ENCODE results near the gene EEFSEC. TPM values are rescaled to one million over a fixed set of nuclear protein-coding genes. Genes with fewer than 3 reads are reported as not detected.

EEFSEC gene
- total RNA-seq, 1 donor from 2014 or later = 15.3 TPM

- no peak overlapping the region for H3K27ac ChIP-seq
- no peaks in the 10 kb centered on the region for H3K36me3 ChIP-seq
- ATAC-seq (no peak), DNase-seq (no peak)
- intact Hi-C loops (cut with DNase I) = no loop called here
- H3K4me1 ChIP-seq = no peaks in the 10 kb centered on the region
- H3K9me3 ChIP-seq = no peaks in the 10 kb centered on the region
- no peak overlapping the region for H3K4me3 ChIP-seq
- no peaks in the 10 kb centered on the region for H3K27me3 ChIP-seq
- TF ChIP-seq, protein P1, sequence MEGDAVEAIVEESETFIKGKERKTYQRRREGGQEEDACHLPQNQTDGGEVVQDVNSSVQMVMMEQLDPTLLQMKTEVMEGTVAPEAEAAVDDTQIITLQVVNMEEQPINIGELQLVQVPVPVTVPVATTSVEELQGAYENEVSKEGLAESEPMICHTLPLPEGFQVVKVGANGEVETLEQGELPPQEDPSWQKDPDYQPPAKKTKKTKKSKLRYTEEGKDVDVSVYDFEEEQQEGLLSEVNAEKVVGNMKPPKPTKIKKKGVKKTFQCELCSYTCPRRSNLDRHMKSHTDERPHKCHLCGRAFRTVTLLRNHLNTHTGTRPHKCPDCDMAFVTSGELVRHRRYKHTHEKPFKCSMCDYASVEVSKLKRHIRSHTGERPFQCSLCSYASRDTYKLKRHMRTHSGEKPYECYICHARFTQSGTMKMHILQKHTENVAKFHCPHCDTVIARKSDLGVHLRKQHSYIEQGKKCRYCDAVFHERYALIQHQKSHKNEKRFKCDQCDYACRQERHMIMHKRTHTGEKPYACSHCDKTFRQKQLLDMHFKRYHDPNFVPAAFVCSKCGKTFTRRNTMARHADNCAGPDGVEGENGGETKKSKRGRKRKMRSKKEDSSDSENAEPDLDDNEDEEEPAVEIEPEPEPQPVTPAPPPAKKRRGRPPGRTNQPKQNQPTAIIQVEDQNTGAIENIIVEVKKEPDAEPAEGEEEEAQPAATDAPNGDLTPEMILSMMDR (IDR thresholded peaks at IDR 0.05) = no peak
Measured at GRCh38 chr3:128413413-128414205, 260.3 kb downstream of the EEFSEC start.

GRCh38 chr3:128415200-128415772 is 262.0 kb downstream of the EEFSEC start:
- ATAC-seq (no peak), DNase-seq (no peak)
- TF ChIP-seq, protein P1 (IDR thresholded peaks at IDR 0.05) = no peak
- H3K9me3 ChIP-seq = no peaks in the 10 kb centered on the region
- no peak overlapping the region for H3K27ac ChIP-seq
- intact Hi-C loops (cut with DNase I) = no loop called here
- no peak overlapping the region for H3K4me3 ChIP-seq
- no peaks in the 10 kb centered on the region for H3K27me3 ChIP-seq
- H3K36me3 ChIP-seq = no peaks in the 10 kb centered on the region
- no peaks in the 10 kb centered on the region for H3K4me1 ChIP-seq

DNA sequence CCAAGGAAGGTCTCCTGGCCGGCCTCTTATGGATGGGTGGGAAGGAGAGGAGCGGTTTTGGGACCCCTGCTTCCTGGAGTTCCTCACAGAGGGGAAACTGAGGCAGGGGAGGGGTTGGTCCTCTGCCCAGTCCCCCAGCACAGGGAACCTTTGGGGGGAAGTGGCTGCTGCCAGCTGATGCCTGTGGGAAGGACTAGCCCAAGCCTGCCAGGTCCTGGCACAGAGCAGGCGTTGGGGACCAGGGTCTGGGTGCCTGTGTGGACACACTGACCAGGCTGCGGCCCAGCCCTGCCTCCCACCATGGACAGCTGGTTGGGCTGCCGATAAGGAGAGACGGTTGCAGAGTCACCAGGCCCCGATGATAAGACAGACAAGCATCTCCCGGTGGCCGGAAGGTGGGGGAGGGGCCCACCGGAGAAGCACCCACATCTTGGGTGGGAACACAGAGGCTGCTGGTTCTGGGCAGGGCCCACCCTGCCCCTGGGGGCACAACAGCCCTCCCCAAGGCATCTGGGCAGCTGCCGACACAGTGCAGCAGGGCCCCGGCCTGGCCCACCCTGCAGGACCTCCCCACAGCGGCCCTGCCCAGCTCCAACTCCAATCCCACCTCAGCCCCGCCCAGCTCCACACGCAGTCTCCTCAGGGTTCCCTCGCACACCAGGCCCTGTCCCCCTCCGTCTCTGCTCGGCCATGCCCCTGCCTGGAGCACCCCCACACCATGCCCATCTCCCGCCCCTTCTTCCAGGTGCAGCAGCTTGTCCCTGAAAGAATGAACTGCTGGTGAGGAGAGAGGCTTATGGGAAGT is 262.7 kb downstream of the EEFSEC start:
- Histone ChIP-seq H3K4me1 (no peaks in the 10 kb centered on the region), H3K4me3 (no peak overlapping the region), H3K27ac (no peak overlapping the region), H3K27me3 (no peaks in the 10 kb centered on the region), H3K36me3 (no peaks in the 10 kb centered on the region), H3K9me3 (no peaks in the 10 kb centered on the region)
- TF ChIP-seq, protein P1 (IDR thresholded peaks at IDR 0.05) = no peak
- DNase-seq = no peak
- intact Hi-C loops (cut with DNase I) = no loop called here
- peak; percentile 3 for ATAC-seq

DNA sequence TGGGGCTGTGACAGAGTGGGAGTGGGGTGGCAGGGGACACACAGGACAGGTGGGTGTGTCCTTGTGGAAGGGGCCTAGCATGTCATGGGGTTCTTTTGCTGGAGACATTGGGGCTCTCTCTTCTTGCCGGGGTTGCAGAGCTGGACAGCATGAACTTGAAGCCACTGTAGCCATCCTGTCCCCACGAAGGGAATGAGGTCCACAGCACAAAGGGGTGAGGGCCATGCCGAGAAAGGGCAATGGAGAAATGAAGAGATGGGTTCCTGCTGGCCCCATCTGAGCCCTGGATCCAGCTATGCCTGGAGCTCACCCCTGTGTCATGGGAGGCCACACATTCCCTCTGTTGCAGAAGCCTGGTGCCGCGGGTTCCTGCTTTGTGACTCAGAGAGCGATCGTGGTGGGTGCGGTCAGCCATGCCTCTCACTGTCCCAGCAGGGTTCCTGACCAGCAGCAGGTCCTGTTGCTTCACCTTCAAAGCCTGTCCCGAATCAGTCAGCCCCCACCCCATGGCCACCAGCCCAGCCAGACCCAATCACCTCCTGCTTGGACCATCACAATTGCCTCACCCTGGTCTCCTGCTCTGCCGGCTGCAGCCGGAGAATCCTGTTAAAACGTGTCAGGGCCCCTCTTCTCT is 263.4 kb downstream of the EEFSEC start:
- intact Hi-C loops (cut with DNase I) = no loop called here
- DNase-seq = no peak

GRCh38 chr3:128418900-128419299 is 265.6 kb downstream of the EEFSEC start:
- intact Hi-C loops (cut with DNase I) = no loop called here
- no peak for ATAC-seq

More for the DNA sequence above, 263.4 kb downstream of the EEFSEC start:
- no peak overlapping the region for H3K4me3 ChIP-seq
- no peaks in the 10 kb centered on the region for H3K9me3 ChIP-seq
- H3K27ac ChIP-seq = no peak overlapping the region
- peak; percentile 5 for ATAC-seq
- no peaks in the 10 kb centered on the region for H3K27me3 ChIP-seq
- no peaks in the 10 kb centered on the region for H3K4me1 ChIP-seq
- no peaks in the 10 kb centered on the region for H3K36me3 ChIP-seq
- TF ChIP-seq, protein P1 (IDR thresholded peaks at IDR 0.05) = no peak

More at GRCh38 chr3:128418900-128419299, 265.6 kb downstream of the EEFSEC start:
- Histone ChIP-seq H3K27me3 (no peaks in the 10 kb centered on the region), H3K36me3 (no peaks in the 10 kb centered on the region), H3K4me3 (no peak overlapping the region), H3K4me1 (no peaks in the 10 kb centered on the region), H3K27ac (no peak overlapping the region), H3K9me3 (no peaks in the 10 kb centered on the region)
- no peak for DNase-seq
- TF ChIP-seq, protein P1 (IDR thresholded peaks at IDR 0.05) = no peak

Measured in upper lobe of right lung (tissue), 1 donor.